Stimulated activated CD8-positive, alpha-beta memory T cell treated with anti-CD3 and anti-CD28 coated beads, Interleukin-2, amount 100 ng/mL, for 1 hour (primary cell): ENCODE results near the gene LYPD6.
"Not testable (repeated sequence)": the region's sequence is repeated elsewhere in the genome, so short reads cannot be mapped to it uniquely, and the experiment has no call there.

Experiments used
- DNase-seq, 2 donors: peaks; one replicate each; pipeline ENCODE4 v3.0.0-alpha.2; 2020; ENCODE audit warnings: low read depth in 2 of 2

LYPD6 gene, protein sequence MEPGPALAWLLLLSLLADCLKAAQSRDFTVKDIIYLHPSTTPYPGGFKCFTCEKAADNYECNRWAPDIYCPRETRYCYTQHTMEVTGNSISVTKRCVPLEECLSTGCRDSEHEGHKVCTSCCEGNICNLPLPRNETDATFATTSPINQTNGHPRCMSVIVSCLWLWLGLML

DNA sequence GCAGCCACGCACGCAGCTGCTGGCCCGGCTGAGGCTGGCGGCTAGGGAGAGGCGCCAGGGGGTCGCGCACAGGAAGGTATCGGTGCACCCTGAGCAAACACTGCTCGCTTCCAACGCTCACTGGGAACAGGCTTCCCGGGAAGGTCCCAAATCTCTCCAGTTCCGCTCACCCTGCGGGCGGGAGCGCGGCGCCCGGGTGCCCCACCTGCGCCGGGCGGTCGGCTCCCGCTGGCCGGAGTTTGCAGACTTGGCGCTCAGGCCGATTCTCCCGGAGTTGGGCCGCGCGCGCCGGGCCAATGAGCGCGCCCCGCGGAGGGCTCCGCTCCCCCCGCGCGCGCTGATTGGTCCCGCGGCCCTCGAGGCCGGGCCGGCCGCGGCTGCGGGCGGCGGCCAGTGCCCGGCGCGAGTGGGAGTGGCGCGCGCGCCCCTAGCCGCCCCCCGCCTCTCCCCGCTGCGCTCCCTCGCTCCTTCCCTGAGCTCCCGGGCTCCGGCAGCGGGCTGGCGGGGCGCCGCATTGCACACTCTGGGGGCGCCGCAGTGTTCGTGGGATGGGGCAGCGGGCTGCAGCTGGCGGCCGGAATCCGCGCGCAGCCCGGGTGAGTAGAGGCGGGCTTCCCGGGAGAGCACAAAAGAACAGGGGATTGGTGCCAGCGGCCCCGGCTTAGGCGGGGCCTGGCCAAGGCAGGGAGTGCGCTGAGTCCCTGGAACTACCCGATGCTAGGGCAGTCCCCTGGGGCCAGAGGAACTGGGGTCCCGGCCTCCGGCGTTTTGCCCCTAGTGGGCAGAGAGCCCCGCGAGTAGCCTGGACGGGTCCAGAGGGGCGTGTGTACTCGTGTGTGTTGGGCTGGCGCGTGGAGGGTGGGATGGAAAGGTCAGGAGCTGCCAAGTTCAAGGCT is at the start of gene LYPD6:
TSS of gene LYPD6 (plus strand) at position 461 of the 896 bp plus-strand sequence. CDS start 107,122 bp downstream, outside the sequence.
- no peak for DNase-seq

DNA sequence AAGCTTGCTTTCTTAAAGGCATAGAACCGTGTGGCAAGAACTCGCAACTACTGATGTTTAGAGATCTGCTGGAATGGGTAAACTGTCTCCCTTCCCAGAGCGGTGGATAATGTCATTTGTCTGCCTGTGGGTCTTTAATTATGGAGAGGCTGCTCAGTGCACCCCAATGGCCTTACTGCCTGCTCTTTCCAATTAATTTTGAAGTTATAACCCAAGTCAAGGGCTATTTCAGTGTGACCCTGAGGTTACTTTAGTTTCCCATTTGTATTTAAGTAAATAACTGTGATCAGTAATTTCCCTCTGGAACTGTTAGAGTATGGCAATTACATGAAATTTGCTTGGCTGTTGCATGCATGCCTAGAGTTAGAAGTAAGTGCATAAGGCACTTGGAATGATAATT is 48.9 kb upstream of the LYPD6 start:
- DNase-seq, result no peak

DNA sequence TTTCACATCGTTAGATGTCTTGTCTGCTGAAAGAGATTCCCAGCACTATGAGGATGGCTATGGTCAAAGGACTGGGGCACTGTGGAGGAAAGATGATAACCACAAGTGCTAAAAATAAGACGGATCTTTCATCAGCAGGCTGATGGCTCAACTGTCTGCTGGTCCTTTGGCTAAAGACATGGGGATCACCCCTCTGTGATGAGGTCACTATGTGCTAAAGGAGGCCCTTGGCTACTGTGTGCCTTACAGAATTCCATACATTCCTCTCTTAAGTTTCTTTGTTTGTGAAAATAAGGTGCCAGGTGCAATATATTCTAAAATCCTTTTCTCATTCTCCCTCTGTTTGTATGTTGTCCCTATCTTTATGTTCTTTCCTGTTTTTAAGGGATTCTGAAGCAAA is 39.7 kb upstream of the LYPD6 start:
- DNase-seq, result no peak

DNA sequence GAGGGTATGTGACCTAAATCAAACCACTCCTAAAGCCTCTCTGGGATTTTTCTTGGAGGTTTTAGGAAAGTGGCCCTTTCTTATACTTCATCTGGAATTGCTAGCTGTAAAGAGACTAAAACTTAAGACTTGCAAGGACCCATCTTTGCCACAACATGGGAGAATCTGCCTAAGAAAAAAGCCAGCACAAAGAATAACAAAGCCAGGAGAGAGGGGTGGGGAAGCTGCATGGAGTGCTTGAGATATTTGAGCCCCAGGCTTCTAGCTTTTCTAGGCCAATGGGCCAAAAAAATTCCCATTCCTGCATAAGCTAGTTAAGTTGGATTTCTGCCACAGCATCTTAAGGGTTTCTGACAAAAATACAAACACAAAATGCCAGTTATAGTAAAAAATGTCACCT is 38.5 kb upstream of the LYPD6 start:
- DNase-seq, result no peak

DNA sequence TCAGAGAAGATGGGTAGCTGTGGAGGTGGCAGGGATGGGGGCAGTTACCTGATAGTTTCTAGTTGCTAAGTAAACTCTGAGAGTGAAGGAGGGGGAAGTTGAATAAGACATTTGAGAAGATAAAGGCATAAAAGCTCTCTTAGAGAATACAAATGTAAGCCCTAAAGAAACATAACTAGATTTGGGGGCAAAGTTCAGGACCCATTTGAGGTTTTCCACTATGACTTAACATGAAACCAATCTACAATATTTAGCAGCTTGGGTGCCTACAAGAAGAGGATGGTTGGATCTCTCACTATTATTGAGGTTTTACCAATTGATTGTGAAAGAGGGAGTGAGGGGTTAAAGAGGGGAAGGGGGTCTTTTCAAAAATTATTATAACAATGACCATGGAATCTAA is 34.4 kb upstream of the LYPD6 start:
- DNase-seq, result no peak

DNA sequence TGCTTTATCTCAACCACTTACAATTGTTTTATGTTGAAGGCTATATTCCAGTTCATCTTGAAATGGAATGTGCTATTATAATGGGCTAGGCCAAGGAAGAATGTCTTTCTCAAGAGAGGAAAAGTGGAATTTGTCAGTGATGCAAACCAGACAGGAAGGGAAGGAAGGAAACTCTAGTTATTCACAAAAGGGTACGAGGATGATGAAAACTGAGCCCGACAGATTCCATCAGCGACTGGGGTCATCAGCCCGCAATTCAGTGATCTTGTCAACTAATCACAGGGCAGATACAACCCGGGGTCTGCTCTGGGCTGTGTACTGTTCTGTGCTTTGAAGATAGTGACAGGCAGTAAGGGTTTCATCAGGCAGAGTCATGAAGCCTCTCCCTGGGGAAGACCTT is 23.4 kb upstream of the LYPD6 start:
- no peak for DNase-seq

DNA sequence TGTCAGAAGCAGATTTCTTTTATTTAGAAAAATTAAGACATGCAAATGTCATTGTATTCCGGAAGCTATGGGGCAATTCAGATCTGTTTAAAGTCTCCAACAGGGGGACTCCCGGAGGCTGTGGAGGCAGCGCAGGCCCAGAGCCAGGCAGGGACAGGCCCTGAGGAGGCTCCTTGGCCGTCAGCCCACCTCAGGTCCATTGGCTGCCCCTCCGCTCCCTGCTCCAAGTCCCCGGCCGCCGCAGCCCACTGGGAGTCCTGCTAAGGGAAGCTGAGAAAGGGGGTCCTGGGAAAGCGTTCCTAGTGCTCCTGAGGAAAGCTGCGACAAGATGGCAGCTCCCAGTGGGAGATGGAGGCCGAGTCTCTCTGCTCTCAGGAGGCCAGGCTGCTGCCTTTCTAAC is 20.0 kb upstream of the LYPD6 start:
- no peak for DNase-seq

DNA sequence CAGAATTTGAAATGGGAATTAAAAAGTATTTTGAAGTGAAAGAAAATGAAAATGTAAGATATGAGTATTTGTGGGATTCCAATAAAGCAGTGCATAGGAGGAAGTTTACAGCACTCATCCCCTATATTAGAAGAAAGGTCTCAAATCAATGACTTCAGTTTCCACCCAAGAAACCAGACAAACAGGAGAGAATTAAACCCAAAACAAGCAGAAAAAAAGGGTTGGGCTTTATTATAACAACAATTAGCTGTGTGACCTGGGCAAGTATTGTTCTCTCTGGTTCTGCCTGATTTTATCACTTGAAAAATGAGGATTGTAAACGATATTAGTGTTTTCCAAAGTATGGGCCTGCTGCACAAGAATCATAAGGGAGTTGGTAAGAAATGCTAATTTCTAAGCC is 18.3 kb upstream of the LYPD6 start:
- no peak for DNase-seq

DNA sequence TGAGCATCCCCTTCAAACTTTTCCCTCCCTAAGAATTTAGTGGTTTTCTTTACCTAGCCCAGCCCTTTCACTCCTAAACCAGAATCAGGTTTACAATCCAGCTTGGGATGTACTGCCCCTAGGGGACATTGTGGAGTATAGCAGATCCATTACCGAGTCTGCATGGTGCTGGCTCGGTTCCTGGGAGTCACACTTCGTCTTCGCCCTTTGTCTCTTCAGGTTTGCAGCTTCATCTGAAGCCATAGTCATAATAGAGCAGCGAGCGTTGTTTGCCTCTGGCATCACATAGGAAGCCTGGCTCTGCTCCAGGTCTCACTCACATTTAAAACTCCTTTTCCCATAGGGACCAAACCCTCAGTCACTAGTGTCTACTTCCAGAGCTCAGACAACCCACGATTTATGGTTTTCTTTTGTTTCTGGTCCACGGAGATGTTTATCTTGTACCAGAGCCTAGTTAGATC is 16.8 kb upstream of the LYPD6 start:
- no peak for DNase-seq

DNA sequence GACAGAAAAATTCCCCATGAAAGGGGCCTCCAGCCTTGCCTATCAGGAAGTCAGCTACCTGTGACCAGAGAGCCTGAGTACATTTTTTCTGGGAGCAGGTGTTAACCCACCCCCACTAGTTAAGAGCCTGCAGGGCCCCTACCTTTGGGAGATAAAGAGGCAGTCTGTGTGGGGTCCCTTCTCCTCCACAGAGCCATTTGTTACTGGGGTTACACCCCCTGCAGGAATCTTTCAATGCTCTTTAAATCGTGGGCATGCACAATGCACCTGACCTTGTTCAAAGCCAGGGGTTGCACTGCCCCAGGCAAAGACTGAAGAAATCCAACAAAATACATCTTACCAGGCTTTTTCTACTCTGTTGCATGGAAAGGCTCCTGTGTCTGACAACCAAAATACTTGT is 15.7 kb upstream of the LYPD6 start:
- no peak for DNase-seq

DNA sequence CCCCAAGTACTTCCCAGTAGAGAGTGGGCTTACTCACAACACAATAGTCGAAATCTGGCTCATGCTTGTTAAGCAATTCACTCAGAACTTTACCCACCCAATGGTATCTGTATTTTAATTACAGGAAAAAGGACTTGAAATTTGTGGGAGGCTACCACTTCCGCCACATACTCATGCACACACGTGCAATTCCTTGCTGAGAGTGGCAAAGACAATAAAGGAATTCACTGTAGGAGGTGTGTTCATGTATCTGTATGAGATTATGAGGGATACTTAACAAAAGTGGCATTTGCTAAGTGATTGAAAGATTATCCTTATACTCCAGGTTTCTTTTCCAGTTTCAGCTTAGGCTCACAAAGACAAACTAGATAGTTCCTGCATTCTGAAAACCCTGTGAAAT is 14.9 kb upstream of the LYPD6 start:
- no peak for DNase-seq

DNA sequence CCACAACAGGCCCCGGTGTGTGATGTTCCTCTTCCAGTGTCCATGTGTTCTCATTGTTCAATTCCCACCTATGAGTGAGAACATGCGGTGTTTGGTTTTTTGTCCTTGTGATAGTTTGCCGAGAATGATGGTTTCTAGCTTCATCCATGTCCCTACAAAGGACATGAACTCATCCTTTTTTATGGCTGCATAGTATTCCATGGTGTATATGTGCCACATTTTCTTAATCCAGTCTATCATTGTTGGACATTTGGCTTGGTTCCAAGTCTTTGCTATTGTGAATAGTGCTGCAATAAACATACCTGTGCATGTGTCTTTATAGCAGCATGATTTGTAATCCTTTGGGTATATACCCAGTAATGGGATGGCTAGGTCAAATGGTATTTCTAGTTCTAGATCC is 11.8 kb upstream of the LYPD6 start:
- DNase-seq, result not testable (repeated sequence)

DNA sequence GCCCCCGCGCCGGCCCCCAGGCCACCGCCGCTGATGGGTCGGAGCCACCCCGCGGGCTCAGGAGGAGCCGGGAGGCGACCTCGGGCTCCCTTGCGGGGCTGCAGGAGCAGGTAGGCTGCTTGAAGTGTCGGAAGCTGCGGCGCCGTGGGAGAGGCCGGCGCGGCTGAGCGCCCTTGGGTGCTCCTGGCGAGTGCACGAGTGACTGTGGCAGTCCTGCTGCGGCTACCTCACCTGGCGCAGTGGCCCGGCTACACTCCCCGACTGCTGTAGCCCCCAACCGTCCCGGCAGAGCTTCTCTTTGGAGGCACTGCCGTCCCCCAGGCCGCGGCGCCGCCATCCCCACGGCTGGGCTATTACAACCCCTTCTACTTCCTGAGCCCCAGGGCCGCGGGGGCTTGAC is 10.0 kb upstream of the LYPD6 start:
- DNase-seq, result no peak

DNA sequence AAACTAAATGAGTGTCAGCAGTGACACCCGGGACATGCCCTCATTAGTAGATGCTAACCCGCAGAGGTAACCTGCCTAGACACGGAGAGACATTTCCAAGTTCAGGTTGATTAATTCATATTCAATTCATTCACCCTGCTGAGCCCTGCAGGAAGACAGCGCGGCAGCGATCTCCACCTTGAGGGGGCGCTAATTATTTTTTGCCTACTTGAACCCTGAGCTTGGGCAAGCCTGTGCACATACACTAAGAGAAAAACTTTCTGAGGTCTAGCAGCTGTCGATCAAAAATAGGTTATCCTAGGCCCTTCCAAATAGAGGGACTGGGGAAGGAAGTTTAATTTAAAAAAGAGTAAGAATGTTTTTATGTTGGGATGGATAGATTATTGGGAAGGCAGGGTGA is 1.3 kb upstream of the LYPD6 start:
- no peak for DNase-seq

DNA sequence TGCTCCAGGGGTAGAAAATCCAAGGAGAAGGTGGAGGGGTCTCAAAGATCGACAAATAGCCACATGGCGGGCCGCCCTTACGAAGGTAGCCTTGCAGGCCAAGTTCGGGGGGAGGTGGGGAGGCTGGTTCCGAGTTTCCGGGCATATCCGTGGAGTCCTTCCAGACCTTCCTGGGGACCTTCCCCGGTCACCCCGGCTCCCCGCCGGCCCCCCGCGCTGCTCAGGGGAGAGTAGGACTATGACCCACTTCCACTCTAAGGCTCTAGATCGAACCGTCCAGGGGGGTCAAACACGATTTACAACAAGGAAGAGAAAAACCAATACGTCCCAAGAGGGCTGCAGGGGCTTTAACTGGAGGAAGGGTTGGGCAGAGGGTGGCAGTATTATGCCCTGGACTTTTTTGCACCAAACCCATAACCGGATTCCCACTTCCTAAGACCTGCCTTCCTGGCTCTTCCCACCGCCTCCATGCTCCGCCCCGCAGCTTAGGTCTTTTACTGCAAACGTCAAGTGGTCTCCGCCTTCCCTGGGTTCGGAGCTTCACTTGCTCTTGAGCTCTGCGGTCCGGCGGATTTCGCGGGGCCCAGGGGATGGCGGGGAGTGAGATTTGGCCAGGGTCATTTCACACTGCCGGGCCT is 779 bp upstream of the LYPD6 start:
- DNase-seq, result no peak

DNA sequence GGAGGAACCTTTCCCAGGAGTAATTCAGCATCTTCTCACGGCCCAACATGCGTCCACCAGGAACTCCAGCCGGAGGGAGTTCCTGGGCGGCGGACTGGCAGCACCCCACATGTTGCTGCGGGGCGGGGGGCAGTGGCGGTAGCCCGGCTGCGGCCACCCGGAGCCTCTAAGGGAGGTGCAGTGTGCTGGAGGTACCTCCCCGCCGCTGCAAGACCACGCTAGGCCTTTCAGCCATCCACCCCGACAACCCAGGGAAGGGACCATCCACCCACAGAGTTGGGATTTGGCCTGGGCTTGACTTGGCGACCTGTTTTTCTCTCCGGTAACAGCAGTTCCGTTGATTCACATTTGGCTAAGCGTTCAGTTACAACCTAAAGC is 625 bp downstream of the LYPD6 start:
- DNase-seq, result no peak

DNA sequence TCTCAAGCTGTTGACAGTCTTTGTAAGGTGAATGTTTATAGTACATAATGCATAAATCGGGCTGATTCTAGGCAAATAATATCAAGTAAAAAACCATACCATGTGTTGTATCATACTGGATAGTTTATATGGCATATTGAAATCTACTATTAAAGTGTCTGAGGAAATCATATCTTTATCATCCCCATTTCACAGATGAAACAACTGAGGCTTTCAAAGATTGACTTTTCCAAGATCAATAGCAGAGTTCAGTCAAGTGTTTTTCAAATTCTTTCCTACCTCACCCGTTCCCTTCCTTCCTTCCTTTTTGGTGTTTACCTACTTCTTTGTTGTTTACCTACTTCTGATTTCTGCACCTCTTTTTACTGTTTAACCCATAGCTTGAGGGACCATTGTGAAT is 2.0 kb downstream of the LYPD6 start:
- DNase-seq, result no peak

DNA sequence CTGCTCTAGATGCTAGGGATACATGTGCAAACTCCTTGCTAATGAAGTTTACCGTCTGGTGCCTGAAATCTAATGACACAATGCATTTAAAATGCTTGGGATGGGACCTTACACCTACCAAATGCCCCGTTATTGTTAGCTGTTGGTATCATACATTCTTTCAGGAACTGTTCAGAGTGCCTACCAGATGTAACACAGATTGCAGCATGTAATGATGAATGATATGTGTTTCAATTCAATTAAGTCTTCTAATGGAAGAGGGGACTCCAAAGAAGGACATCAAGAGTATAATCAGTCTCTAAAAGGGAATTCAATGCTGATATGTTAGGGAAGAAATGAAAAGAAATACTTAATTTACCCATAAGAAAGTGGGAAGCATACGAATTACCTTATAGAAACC is 3.2 kb downstream of the LYPD6 start:
- no peak for DNase-seq

DNA sequence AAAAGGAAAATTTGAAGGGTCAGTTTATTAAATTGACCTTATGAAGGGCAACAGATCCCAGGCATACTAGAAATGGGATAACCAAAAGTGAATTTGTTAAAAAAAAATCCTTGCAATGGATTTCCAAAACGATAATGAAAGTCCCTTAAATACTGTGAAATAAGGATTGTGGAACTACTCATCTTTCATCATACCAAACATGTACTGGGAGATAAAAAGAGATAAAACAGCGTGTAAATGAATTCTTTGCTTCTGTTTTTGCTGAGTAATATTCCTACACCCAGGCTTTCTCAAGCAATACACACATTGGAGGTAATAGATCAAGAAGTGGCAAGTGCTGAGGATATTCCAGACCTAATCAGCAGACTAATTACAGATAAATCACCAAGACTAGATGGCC is 3.8 kb downstream of the LYPD6 start:
- no peak for DNase-seq

DNA sequence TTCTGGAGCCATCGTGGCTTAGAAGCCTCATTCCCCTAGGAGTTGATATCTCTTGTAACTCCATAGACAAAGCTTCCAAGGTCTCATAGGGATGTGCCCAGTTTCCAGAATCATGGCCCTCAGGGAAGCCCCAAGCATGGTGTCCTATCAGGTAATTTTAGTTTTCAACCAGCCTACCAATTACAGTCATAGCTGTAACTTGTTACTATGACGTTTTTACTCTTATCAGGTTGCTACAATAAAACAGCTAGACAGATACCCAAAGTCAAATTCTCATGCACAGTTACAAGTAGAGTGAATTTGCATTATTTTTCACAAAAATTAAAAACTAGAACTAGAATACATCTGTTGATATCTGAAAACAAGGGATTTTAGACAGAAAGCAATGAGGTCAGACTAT is 8.9 kb downstream of the LYPD6 start:
- no peak for DNase-seq

DNA sequence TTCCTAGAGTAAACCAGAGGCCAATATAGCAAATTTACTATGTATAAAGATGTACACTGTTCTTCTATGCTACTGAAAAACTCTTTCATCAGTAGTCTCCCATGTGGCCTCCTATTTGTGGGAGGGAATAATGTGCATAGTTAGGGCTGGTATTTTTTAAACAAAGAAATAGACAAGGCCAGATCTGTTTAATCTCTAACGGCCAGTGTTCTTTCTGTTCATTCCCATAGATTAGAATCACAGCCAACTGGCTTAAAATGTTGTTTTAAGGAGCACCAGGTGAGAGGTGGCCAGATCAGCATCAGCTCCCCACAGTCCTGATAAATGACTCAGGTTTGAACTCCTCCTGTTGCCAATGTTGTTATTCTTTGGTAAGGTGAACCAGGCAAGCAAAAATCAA is 12.1 kb downstream of the LYPD6 start:
- no peak for DNase-seq

DNA sequence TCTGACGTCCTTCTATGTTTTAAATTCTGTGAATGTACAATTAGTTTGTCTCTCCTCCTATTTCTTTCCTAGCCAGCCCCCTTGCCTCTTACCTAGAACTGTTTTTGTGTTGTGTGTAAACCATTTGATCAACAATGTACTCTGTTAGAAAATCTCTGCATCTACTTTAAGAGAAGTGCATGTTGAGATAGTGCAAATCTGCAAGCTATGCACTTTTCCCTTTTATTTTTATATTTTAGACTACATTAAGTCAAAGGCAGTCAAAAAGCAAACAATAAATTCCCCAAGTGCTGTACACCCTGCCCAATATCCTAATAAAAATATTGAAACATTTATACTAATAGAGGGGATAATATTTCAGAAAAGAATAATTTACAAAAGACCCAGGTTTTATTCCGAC is 13.7 kb downstream of the LYPD6 start:
- DNase-seq, result no peak

DNA sequence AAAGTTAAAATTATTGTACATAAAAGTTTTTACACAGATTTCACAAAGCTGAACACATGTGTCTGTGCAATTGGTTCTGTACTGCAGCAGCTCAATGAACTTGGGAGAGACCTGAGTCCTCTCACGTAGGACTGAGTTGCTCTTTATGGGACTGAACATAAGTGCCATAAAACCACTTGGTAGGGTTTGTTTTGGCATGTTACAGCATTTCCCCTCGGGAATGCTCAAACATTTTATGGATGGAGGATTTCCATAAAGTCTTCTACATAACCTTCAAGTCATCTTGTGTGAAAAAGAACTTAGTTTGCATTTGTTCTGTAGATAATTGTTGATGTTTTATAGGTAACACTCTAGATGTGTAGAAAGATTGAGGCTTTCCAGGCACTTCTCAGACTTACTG is 15.9 kb downstream of the LYPD6 start:
- DNase-seq, result no peak
